OCI-LY3 (cell line): ENCODE data around the gene WFS1.

Experiments
- CTCF ChIP-seq: fragments of 200-600, 300-600 bp; sonication (generic); IDR thresholded peaks from 2 replicates; pipeline ENCODE4 v1.5.1; 2014; ENCODE audit warnings: antibody characterized with exemption, low read length, low read depth
- EZH2phosphoT487 ChIP-seq: fragments of 200-600 bp; shearing (Covaris generic); IDR thresholded peaks from 2 replicates; pipeline ENCODE4 v1.6.1; 2018; ENCODE audit warnings: antibody characterized with exemption, mixed run types, low read depth

GRCh38 chr4:6263526-6264224, 6.0 kb upstream of the WFS1 start:
- TF ChIP-seq CTCF (no peak), EZH2phosphoT487 (no peak)
